ENCODE data around the gene TTC19. TPM values are rescaled to one million over a fixed set of nuclear protein-coding genes. Genes with fewer than 3 reads are reported as not detected.

The TTC19 gene
- polyA plus RNA-seq, 4 donors = 58.4 to 62.8 (median 60.5) TPM

Other genes with a start within 250 kb of the TTC19 start
- 1 to 10 TPM; 1.0 to 7.3 (median 2.8) TPM for gene ADORA2B, start 54.7 kb upstream of the TTC19 start, polyA plus RNA-seq (ENCODE audit: insufficient read length in 4 of 4)
- gene ZSWIM7, start 120 bp upstream of the TTC19 start, polyA plus RNA-seq (ENCODE audit: insufficient read length in 4 of 4) = 10 to 100 TPM; 40.6 to 62.6 (median 47.6) TPM
- gene NCOR1, start 215.7 kb downstream of the TTC19 start, polyA plus RNA-seq (ENCODE audit: insufficient read length in 4 of 4) = 100 to 1,000 TPM in 3 of 4 donors, 10 to 100 TPM in 1; 94.2 to 111 (median 108) TPM
- 10 to 100 TPM; 23.6 to 28.9 (median 26.0) TPM for gene PIGL, start 217.4 kb downstream of the TTC19 start, polyA plus RNA-seq (ENCODE audit: insufficient read length in 4 of 4)

All from right renal pelvis (tissue), 4 donors.